ENCODE data around the gene CCDC27.

The CCDC27 gene

GRCh38 chr1:3752400-3752945 is at the start of gene CCDC27:
Gene CCDC27, plus strand, starts transcription at chr1:3752450. Its CDS starts 32 bp downstream, at chr1:3752482.
- DNase-seq (ENCODE audit: low read depth, low spot score): no peak
- in situ Hi-C loops (cut with HindIII; ENCODE audit: low sequenced_read_pairs): no loop called here
- no peak within 1 kb of the TSS for H3K4me3 ChIP-seq (ENCODE audit: low read depth, low read length)
- no peak for TF ChIP-seq CTCF (IDR thresholded peaks at IDR 0.05; ENCODE audit: low read depth, low read length)

GRCh38 chr1:3702528-3702927 is 49.7 kb upstream of the CCDC27 start:
- in situ Hi-C loops (cut with HindIII; ENCODE audit: low sequenced_read_pairs): no loop called here
- H3K4me3 ChIP-seq (ENCODE audit: low read depth, low read length): no peak overlapping the region
- no peak for DNase-seq (ENCODE audit: low read depth, low spot score)
- no peak for TF ChIP-seq CTCF (IDR thresholded peaks at IDR 0.05; ENCODE audit: low read depth, low read length)

- no peak overlapping the region for H3K4me3 ChIP-seq (ENCODE audit: low read depth, low read length)
- DNase-seq (ENCODE audit: low read depth, low spot score): no peak
- no peak for TF ChIP-seq CTCF (IDR thresholded peaks at IDR 0.05; ENCODE audit: low read depth, low read length)
- in situ Hi-C loops (cut with HindIII; ENCODE audit: low sequenced_read_pairs): no loop called here
These were observed 49.1 kb upstream of the CCDC27 start for GRCh38 chr1:3702990-3703728.

- in situ Hi-C loops (cut with HindIII; ENCODE audit: low sequenced_read_pairs): no loop called here
- no peak for DNase-seq (ENCODE audit: low read depth, low spot score)
- no peak overlapping the region for H3K4me3 ChIP-seq (ENCODE audit: low read depth, low read length)
- no peak for TF ChIP-seq CTCF (IDR thresholded peaks at IDR 0.05; ENCODE audit: low read depth, low read length)
These were observed 48.4 kb upstream of the CCDC27 start for GRCh38 chr1:3703786-3704371.

- no peak for TF ChIP-seq CTCF (IDR thresholded peaks at IDR 0.05; ENCODE audit: low read depth, low read length)
- H3K4me3 ChIP-seq (ENCODE audit: low read depth, low read length): no peak overlapping the region
- DNase-seq (ENCODE audit: low read depth, low spot score): no peak
- in situ Hi-C loops (cut with HindIII; ENCODE audit: low sequenced_read_pairs): no loop called here
These were observed 46.8 kb upstream of the CCDC27 start for GRCh38 chr1:3705341-3705950.

- DNase-seq (ENCODE audit: low read depth, low spot score): no peak
- no peak overlapping the region for H3K4me3 ChIP-seq (ENCODE audit: low read depth, low read length)
- in situ Hi-C loops (cut with HindIII; ENCODE audit: low sequenced_read_pairs): no loop called here
- TF ChIP-seq CTCF (IDR thresholded peaks at IDR 0.05; ENCODE audit: low read depth, low read length): no peak
These were observed 45.5 kb upstream of the CCDC27 start for GRCh38 chr1:3706651-3707297.
